Measurements from ENCODE around the gene UPB1.

UPB1 gene

DNA sequence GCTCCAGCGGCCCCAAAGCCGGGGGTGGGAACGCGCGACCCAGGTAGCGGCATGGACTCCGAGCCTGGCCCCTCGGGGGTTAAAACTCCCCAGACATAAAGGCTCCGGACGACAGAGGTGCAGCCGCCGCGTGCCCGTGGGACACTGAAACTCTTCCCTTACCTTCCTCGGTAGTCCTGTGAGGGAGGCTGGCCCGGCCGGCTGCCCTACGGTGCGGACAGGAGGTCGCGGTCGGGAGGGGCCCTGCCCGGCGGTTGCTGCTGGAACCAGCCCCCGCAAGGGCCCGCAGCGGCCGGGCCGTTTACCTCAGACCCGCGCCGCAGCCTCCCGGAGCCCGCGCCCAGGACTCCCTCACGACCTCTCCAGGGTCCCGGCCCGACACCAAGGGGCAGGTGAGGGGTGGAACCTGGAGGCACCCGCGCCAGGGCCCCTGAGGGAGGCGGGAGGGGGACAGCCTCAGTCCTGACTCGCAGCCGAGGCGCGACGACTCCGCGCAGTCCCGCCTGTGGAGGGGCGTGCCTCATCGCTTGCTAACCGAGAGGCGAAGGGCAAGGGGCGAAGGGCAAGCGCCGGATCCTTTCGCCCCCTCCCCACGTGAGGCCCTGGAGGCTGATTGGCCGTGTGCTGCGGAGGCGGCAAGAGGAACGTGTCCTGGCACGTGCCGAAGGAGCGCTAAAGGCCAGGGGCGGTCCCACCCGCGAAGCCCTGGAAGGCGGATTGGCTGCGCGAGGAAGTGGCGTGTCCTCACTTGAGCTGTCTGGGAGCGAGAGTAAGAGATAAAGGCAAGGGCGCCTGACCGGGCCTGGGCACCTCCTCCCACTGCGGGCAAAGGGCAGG lies at the start of gene UPB1:
Gene UPB1 (plus strand): TSS at position 805 of the 837 bp plus-strand sequence. CDS start 72 bp downstream, outside the sequence.
- DNase-seq, result no peak

DNA sequence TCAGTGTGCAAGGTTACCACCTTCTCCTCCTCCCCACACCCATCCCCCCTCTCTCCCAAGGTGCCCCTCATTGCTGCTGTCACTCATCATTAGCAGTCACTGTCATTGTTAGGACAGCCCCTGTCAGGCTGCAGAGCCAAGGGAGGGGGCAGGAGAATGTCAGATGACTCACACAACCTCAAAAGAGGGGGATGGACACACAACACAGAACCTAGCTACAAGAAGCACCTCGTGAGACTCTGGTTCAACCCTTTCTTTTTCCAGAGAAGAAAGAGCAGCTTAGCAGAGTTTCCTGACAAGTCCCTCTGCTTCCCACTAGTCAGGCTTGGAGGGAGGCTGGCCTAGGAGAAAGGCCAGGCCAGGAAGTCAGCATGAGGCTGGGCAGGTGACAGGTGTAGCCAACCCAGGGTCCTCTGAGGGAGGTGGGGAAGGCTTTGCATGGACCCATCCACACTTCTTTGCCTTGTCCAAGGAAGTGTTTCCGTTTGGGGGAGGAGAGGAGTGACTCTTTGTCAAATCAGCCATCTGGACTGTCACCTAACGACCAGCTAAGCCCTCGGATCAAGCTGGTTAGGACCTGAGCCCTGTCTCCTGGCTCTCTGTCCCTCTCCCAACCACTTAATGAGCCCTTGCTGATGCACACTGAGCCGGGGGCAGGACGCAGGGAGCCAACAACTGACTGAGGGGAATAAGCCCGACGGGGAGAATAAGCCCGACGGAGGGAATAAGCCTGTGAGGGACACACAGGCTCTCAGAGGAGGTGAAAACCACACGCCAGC lies 49.5 kb upstream of the UPB1 start:
- peak; percentile 42 for DNase-seq

DNA sequence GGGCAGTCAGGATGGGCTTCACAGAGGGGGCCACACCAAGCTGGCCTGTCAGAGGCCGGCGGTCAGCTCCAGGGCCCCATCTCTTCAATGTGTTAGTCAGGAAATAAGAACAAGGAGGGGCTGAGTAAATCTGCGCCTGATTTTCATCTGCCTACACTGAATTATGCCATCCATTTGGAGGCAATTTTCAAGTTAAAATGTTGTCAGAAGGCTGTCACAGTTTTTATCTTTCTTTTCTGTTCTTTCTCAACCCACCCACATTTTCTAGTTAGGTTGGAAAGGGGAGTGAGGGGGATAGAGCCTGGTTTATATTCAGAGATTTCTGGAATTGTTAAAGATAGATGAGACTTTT lies 48.9 kb upstream of the UPB1 start:
- DNase-seq, result no peak

DNA sequence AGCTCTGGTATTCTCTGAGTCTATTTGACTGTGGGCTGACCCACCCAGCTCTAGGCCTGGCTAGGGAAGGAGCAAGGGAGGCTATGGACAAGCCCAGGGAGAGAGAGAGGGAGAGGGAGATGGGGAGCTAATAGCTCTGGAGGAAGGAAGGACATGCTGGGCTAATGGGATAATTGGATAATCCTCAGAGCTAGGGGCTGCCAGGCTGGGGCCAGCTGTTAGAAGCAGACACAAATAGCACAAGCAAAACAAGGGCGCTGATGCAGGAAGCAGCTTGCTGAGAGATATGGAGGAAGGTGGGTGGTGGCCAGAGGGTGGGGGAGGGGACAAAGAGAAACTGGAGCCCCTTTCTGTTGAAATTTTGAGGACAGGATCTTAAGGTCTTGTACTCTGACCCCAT lies 44.5 kb upstream of the UPB1 start:
- no peak for DNase-seq

DNA sequence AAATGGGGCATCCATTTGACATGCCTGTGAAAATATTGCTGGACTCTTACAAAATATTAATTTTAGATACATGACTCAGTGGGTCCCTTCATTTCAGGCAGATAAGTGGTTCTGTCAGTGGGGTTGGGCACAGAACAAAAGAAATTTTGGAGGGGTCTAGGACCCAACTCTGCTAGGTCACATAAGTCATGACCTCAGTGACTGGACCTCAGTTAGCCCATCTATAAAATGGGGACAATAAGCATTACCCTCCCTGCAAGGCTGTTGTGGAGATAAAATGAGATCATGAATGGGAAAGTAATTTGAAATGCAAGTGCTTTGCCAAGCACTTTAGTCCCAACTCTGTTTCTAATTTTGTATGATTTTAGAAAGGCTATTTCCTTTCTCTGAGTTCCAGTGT lies 44.0 kb upstream of the UPB1 start:
- no peak for DNase-seq

DNA sequence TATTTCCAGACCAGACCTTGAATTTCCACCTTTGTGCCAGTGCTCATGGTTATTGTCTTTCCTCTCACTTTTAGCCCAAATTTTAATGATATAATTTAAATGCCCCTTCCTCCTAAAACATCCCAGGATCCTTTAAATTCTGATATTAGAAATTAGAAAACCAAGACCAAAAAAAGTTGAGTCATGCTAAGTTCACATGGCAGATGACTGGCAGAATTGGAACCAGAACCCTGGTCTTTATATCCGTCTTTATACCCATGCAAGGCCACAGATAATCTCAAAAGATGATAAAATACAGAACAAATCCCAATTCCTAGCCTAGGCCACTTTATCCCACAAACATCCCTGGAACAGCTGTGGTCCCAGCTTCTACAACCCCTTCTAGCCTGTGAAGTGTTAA lies 41.3 kb upstream of the UPB1 start:
- no peak for DNase-seq

DNA sequence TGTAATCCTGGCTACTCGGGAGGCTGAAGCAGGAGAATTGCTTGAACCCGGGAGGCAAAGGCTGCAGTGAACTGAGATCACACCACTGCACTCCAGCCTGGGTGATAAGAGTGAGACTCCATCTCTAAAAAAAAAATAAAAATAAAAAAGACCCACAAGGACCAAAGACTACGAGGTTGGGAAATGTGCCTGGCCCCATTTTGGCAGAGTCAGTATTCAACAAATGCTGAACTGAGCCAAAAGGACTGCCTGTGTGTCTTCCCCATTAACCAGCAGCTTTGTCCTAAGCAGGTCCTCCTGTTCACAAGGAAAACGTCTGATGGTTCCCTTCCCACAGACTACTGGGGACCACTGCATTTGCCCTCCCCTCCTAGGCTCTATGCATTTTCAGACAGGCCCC lies 40.1 kb upstream of the UPB1 start:
- DNase-seq, result no peak

DNA sequence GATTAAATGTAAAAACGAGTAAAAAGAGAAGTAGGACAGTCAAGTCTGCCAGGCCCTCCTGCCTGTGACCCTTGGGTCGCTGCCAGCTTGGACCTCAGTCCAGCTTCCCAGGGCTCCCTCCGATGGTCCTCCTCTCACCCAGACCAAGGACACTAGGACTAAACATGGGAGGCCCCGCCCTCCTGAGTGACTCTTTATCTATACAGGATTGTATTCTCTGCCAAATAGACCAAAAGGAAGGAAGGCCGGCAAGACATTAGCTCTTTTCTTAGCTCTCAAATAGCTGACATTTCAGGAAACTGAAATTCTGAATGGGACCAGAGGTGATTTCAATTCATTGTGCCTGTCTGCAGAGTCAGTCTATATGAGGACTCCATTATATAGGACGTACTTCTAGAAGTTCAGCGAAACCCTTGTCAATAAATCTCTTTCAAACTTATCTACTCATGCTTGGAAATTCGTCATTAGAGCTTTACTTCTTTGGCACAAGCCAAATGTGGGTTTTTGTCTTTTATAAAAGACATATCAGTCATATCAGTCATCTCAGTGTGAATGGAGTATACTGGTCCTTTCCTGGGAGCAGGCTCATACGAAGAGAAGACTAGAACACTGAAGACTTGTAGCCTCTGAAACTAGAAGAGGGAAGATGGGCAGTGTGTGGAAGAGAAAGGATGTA lies 39.2 kb upstream of the UPB1 start:
- peak; percentile 71 for DNase-seq

DNA sequence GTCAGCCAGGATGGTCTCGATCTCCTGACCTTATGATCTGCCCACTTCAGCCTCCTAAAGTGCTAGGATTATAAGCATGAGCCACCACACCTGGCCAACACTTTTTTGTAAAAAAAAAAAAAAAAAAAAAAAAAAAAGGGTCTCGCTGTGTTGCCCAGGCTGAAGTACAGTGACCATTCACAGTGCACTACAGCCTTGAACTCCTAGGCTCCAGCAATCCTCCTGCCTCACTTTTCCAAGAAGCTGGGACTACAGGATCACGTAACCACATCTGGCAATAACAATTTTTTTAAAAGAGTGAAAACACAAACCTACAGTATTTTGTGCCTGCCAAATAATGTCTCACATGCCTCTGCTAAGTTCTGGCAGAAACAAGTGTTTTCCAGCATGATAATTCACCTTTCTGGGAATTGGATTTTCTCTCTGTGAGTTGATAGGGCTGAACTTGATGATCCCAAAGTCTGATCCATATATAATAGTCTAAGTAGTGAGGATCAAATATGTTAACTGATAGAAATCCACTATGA lies 37.2 kb upstream of the UPB1 start:
- no peak for DNase-seq

DNA sequence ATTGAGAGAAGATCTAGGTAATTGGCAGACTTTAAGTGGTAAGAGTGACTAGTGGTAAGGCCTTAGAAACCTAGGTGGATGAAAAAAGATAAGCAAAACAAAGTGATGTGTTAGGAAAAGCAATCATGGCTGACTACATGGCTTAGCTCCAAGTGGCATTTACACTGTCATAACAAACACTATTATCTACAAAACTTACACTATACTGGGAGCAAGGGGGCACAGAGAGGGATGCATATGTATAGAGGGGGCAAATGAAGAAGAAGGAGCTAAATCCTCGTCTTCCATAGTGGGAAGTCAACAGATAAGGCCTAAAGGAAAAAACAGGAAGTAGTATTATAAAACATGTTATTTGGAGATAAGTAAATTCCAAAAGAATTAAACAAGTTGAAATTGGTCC lies 35.2 kb upstream of the UPB1 start:
- peak; percentile 74 for DNase-seq

DNA sequence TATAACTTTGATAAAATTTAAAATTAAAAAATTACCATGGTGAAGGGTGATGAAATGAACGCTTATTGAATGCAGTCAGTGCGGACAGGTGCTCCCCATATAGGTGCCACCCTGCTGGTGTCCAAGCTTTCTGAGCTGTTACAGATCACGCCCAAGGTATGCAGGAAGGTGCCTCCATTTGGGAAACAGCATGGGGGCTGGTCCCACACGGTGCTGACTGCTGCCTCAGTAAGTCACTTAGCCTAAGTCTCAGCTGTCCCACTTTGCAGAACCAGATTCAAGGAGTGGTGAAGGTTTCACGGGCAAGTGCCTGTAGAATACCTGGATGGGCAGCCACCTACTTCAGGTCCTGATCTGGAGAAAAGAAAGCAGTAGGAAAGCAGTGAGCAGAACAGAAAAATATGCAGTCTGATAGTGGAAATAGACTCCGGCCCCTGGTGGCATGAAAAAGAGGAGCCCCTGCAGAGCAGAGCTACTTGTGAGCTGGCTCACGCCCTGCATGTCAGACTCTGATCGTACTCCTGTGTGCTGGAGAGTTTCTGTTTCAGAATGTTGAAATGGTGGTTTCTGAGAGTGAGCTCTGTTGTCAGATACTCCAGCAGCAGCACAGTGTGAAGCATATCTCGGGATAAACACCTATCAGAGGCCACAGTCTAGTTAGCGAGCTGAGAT lies 34.6 kb upstream of the UPB1 start:
- peak; percentile 60 for DNase-seq

DNA sequence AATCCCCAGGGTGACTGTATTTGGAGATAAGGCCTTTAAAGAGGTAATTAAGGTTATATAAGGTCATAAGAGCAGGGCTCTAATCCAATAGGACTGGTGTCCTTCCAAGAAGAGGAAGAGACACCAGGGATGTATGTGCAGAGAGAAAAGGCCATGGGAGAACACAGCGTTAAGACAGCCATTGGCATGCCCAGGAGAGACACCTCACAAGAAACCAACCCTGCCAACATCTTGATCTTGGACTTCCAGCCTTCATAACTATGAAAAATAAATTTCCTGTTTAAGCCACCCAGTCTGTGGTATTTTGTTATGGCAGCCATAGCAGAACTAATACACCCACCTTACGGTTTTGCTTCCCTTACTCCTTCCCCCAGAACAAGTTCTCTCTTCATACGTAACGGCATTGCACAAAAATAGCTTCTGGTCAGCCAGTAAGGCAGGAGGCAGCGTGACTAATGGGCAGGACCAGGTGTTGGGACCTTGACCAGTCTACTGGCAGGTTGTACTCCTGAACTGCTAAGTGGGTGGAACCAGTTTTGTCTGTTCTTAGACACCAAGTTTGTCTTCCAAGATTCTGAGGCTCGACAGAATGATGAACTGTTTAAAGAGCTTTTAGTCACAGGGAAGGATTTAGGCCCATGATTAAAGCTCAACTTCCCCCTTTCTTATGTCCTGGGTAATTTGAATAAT lies 31.9 kb upstream of the UPB1 start:
- peak; percentile 32 for DNase-seq

DNA sequence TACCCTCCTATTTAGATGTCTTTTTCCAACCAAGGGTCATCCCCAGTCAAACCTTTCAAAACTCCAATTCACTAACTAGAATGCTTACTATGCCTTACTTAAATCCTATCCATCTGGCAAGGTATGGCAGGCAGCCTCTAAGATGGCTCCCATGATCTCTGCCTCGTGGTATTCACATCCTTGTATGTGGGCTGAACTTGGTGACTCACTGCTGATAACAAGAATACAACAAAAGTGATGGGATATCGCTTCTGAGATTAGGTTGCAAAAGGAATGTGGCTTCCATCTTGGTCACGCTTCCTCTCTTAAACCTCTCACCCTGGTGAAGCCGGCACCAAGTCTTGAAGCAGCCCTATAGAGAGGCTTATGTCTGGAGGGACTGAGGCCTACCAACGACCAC lies 29.6 kb upstream of the UPB1 start:
- peak; percentile 54 for DNase-seq

DNA sequence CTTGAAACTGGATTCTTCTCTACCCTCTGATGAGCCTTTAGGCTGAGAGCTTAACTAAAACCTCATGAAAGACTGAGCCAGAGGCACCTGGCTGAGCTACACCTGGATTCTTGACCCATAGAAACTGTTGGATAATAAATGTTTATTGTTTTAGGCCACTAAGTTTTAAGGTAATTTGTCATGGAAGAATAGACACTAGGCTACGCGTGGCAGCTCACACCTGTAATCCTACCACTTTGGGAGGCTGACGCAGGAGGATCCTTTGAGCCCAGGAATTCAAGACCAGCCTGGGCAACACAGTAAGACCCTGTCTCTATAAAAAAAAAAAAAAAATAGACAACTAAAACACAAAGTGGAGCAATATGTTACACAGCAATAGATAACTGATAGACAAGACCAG lies 29.2 kb upstream of the UPB1 start:
- no peak for DNase-seq

DNA sequence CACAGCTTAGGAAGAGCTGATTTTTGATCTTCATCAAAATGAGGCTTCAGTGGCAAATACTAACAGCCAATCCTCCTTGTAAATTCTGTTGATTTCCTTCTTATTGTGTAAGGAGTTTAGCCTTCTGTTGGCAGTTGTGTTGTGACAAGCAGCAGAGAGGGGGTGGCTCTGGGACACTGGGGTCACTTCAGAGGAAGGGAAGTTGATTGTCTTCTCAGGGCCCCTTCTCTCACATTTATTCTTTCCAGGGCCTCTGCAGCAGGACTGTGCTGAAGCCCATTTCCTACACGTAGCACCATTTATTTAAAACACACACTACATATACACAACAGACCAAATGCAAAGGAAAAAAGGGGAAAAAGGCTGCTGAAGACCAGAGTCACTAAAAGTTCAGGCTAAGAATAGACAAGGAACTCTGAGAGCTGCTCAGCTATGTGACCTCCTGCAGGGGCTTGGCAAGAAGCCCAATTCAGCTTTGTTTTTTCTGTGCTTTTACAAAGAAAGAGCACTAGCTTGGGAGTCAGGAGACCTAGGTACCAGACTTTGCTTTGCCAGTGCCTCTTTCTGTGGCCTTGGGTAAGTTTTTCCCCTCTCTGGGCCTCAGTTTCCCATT lies 28.3 kb upstream of the UPB1 start:
- DNase-seq, result peak; percentile 71

DNA sequence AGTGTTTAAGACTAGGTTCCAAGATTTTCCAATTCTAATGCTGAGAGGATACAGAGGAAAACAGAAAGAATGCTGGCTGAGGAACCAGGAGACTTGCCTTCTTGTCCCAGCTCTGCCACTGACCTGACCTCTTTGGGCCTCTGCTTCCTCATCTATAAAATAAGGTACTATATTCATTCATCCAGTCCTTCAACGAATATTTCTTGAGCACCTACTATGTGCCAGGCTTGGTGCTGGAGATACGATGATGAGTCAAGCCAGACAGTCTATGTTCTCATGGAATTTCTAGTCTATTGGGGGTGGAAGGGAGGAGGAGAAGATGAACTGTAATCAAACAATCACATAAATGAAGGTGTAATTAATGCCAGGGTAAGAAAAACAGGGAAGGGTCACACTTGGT lies 27.8 kb upstream of the UPB1 start:
- DNase-seq, result no peak

DNA sequence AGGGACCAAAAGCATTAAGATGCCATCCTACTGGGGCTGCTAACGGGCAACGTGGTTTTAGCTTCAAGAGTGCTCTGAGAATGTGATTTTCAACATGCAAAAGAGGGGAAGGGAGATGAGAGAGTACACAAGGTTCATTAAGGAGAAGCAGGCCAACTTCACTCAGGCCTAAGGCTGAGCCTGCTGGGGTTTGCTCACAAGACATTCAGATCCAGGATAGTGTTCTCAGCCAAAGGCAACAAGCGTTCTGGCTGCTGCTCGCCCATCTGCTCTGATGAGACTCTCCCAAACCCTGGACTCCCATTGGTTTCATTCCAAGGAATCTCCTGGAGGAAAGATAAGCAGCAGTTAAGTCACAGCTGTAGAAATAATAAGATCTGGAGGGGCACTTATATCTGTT lies 23.6 kb upstream of the UPB1 start:
- no peak for DNase-seq

DNA sequence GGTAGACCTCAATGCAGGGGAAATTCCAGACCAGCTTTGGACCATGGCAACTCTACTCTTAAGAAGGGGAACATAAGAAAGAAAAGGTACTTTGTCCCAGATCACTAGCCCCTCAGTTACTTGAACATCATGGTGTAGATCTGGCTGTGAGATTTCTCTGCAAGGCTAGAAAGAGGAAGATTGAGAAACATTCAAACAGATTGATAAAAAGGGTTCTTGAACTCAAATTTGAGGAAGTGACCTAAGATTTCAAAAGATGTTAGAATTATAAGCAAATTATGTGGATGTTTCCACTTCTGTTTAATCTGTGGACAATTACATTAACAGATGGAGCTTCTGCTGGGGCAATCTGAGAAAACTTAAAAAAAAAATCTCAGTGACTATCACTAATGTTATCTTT lies 21.8 kb upstream of the UPB1 start:
- DNase-seq, result peak; percentile 58

DNA sequence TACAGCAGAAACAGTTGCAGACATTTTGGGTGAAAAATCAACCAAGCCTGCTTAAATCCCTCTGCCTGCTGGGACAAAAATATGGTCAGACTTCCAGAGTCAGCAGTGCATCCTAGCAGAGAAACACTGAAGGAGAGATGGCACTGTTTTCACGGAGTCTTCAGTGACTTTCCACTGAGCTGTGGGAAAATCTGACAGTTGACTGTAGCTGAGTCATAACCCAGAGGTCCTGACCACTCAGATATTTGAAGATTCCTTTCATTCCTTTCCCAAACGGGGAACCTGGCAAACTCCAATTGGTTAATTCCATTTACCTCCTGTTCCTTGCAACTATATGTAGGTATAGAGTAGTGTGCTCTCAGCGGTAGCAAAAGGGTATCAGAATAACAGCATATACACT lies 20.9 kb upstream of the UPB1 start:
- no peak for DNase-seq

DNA sequence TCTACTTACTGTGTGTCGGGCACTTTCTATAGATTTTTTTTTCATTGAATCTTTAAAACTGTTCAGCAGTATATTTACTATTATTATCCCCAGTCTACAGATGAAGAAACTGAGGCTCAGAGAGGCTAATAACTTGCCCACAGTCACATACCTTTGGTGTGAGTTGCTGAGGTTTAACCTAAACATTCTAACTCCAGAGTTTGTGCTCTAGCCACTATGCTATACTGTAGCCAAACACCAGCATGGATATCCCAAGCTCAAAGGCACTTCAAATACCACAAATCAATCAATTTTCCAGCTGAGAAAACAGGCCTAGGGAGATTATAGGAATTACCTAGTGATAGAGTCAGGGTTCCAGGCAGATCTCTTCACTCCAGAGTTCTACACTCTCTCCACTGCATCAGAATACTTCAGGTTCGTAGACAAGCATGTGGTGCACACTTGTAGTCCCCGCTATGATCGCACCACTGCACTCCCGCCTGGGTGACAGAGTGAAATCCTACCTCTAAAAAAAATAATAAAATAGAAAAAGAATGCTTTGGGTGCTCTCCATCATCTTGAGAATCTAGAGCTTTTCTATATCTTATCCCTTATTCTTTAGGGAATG lies 20.4 kb upstream of the UPB1 start:
- DNase-seq, result no peak

DNA sequence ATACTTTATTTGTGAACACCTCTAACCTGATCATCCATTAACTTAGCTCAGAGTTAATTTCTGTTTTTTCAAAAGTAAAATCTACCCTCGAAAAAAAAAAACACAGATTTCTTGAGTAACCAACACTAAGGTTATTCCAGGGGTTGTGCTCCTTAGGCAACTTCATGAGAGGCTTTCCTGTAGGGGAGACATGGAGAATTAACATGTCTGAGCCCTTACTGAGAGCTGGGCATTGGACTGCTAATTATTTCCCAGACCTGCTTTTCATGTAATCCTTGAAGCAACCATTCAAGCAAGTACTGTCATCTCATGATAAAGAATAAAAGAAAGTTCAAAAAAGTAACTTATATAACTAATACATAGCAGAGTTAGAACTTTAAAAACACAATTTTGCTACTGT lies 13.5 kb upstream of the UPB1 start:
- no peak for DNase-seq

DNA sequence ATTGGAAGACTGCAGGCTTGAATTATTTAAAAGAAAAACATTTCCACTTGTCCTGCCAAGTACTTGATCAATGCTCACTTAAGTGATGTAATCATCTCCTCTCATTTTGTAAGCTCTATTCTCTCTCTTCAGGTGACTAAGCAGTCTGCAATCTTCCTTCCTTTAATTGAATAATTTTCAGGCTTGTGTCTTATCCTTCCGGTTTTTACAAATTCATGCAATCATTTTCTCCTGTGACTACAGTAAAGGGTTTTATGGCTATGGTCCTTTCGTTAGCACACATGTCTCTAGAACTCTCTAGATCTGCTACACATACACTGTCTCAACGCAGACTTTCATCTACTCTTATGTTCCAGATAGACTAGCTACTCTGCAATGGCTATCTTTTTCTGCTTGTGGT lies 12.6 kb upstream of the UPB1 start:
- DNase-seq, result peak; percentile 89

Data from OCI-M1 (cell line).